ENCODE results near the gene PI4KA.

Gene PI4KA

GRCh38 chr22:20829491-20830134, 29.0 kb downstream of the PI4KA start:
- TF ChIP-seq EP300 (IDR thresholded peaks at IDR 0.05; ENCODE audit: borderline replicate concordance), result no peak
- TF ChIP-seq TEAD4 (IDR thresholded peaks at IDR 0.05), result no peak
- TF ChIP-seq EGR1 (IDR thresholded peaks at IDR 0.05), result no peak
- TF ChIP-seq RAD21 (IDR thresholded peaks at IDR 0.05; ENCODE audit: low read depth), result no peak
- TF ChIP-seq TAF1 (IDR thresholded peaks at IDR 0.05; ENCODE audit: low read depth), result no peak
- no peak for TF ChIP-seq FOXM1 (IDR thresholded peaks at IDR 0.05; ENCODE audit: borderline replicate concordance, low read depth)
- TF ChIP-seq TCF12 (IDR thresholded peaks at IDR 0.05; ENCODE audit: low read depth), result no peak
- TF ChIP-seq CREB1 (IDR thresholded peaks at IDR 0.05; ENCODE audit: low read depth), result no peak
- no peak for TF ChIP-seq ZBTB7A (IDR thresholded peaks at IDR 0.05; ENCODE audit: low read depth)
- TF ChIP-seq YY1 (IDR thresholded peaks at IDR 0.05; ENCODE audit: low read depth), result no peak
- no peak for TF ChIP-seq NFIC (IDR thresholded peaks at IDR 0.05)
- TF ChIP-seq CEBPB (IDR thresholded peaks at IDR 0.05), result no peak
- TF ChIP-seq, protein P1, sequence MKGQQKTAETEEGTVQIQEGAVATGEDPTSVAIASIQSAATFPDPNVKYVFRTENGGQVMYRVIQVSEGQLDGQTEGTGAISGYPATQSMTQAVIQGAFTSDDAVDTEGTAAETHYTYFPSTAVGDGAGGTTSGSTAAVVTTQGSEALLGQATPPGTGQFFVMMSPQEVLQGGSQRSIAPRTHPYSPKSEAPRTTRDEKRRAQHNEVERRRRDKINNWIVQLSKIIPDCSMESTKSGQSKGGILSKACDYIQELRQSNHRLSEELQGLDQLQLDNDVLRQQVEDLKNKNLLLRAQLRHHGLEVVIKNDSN (IDR thresholded peaks at IDR 0.05), result no peak
- TF ChIP-seq MAX (IDR thresholded peaks at IDR 0.05), result no peak
- no peak for TF ChIP-seq REST (IDR thresholded peaks at IDR 0.05; ENCODE audit: low read depth)

- TF ChIP-seq NFIC (IDR thresholded peaks at IDR 0.05) (no peak), EGR1 (IDR thresholded peaks at IDR 0.05) (no peak), TEAD4 (IDR thresholded peaks at IDR 0.05) (no peak), REST (IDR thresholded peaks at IDR 0.05; ENCODE audit: low read depth) (no peak), TCF12 (IDR thresholded peaks at IDR 0.05; ENCODE audit: low read depth) (no peak), FOXM1 (IDR thresholded peaks at IDR 0.05; ENCODE audit: borderline replicate concordance, low read depth) (no peak), EP300 (IDR thresholded peaks at IDR 0.05; ENCODE audit: borderline replicate concordance) (no peak), MAX (IDR thresholded peaks at IDR 0.05) (no peak)
Observed at GRCh38 chr22:20825624-20826023, 33.0 kb downstream of the PI4KA start.

DNA sequence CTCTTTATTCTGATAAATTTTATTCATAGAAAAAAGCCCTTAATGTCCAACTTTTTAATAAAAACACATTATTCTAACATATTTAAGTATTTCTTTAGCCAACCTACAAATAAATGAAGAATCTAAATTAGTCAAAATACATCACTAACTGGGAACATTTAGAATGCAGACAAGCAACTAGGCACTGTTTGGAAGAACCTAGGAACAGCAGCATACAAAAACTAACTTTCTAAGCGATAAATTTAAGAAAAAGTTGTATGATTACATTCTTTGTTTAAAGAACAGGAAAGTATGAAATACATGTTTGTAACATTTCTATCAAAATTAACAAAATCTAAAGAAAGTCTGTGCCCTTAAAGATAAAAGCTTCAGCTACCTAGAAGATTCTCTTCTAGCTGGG, 35.3 kb downstream of the PI4KA start:
- TF ChIP-seq FOXM1 (IDR thresholded peaks at IDR 0.05; ENCODE audit: borderline replicate concordance, low read depth) (no peak), TAF1 (IDR thresholded peaks at IDR 0.05; ENCODE audit: low read depth) (no peak), EP300 (IDR thresholded peaks at IDR 0.05; ENCODE audit: borderline replicate concordance) (no peak), EGR1 (IDR thresholded peaks at IDR 0.05) (no peak), CEBPB (IDR thresholded peaks at IDR 0.05) (no peak), MAX (IDR thresholded peaks at IDR 0.05) (no peak), ZBTB7A (IDR thresholded peaks at IDR 0.05; ENCODE audit: low read depth) (no peak), TEAD4 (IDR thresholded peaks at IDR 0.05) (no peak), YY1 (IDR thresholded peaks at IDR 0.05; ENCODE audit: low read depth) (no peak), CREB1 (IDR thresholded peaks at IDR 0.05; ENCODE audit: low read depth) (no peak), REST (IDR thresholded peaks at IDR 0.05; ENCODE audit: low read depth) (no peak), RAD21 (IDR thresholded peaks at IDR 0.05; ENCODE audit: low read depth) (no peak), NFIC (IDR thresholded peaks at IDR 0.05) (no peak), TCF12 (IDR thresholded peaks at IDR 0.05; ENCODE audit: low read depth) (no peak)
- TF ChIP-seq, protein P1 (IDR thresholded peaks at IDR 0.05), result no peak

DNA sequence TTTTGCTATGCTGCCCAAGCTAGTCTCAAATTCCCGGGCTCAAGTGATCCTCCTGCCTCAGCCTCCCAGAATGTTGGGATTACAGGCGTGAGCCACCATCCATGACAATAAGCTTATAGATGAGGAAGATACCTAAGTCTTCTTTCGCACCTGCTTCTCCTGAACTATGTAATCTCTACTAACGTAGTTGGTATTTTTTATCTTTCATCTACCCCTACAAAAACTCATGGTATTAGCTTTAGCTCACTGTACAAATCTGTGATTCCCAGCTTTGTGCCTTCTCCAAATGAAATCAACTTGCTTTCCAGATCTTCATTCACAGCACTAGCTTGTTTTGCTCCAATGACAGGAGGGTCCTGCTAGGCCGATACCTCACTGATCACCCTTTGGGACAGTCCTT, 36.4 kb downstream of the PI4KA start:
- TF ChIP-seq NFIC (IDR thresholded peaks at IDR 0.05) (no peak), CREB1 (IDR thresholded peaks at IDR 0.05; ENCODE audit: low read depth) (no peak), FOXM1 (IDR thresholded peaks at IDR 0.05; ENCODE audit: borderline replicate concordance, low read depth) (no peak), TAF1 (IDR thresholded peaks at IDR 0.05; ENCODE audit: low read depth) (no peak), CEBPB (IDR thresholded peaks at IDR 0.05) (no peak), YY1 (IDR thresholded peaks at IDR 0.05; ENCODE audit: low read depth) (no peak), RAD21 (IDR thresholded peaks at IDR 0.05; ENCODE audit: low read depth) (no peak), ZBTB7A (IDR thresholded peaks at IDR 0.05; ENCODE audit: low read depth) (no peak), TCF12 (IDR thresholded peaks at IDR 0.05; ENCODE audit: low read depth) (no peak), REST (IDR thresholded peaks at IDR 0.05; ENCODE audit: low read depth) (no peak), EGR1 (IDR thresholded peaks at IDR 0.05) (no peak)
- TF ChIP-seq, protein P1 (IDR thresholded peaks at IDR 0.05), result no peak
